ENCODE results near the gene MFAP3L.

GRCh38 chr4:169993531-169993930 is 32.7 kb downstream of the MFAP3L start:
- no peak for TF ChIP-seq CTCF (IDR thresholded peaks at IDR 0.05)
- no peak for TF ChIP-seq POLR2A (IDR thresholded peaks at IDR 0.05)
